Measurements from ENCODE around the gene TMEM108. TPM values are rescaled to one million over a fixed set of nuclear protein-coding genes. Genes with fewer than 3 reads are reported as not detected.

TMEM108 gene
- total and polyA plus RNA-seq, 2 of the 4 experiments (the other 2 are of a cell fraction) = 0.18 to 2.2 TPM

GRCh38 chr3:133246773-133247172 is 208.6 kb downstream of the TMEM108 start:
- no peak overlapping the region for H2BK5ac ChIP-seq (ENCODE audit: low read depth, low read length, poor library complexity, severe bottlenecking)
- no peak overlapping the region for H3K23ac ChIP-seq (ENCODE audit: low read depth, low read length)
- H3K18ac ChIP-seq (ENCODE audit: low read depth, low read length) = no peak overlapping the region
- H3K9me1 ChIP-seq (ENCODE audit: insufficient read depth, low read length) = no peaks in the 10 kb centered on the region
- ChIA-PET CTCF (interaction anchor here (0.6 kb wide), 1 partner anchor 1659 kb away, joined by 8 read pairs; no protein-coding TSS in a partner anchor), POLR2A (ENCODE audit: unreplicated experiment) (no interaction called here)
- H2AFZ ChIP-seq (replicated peaks; ENCODE audit: low read length, poor library complexity) = no peak overlapping the region
- H4K20me1 ChIP-seq (ENCODE audit: insufficient read depth, low read length) = no peaks in the 10 kb centered on the region
- no peak overlapping the region for H4K5ac ChIP-seq (ENCODE audit: low read depth, low read length)
- no peak overlapping the region for H4K8ac ChIP-seq (ENCODE audit: low read depth in 2 of 2, low read length in 2 of 2)
- no peaks in the 10 kb centered on the region for H3K4me1 ChIP-seq (ENCODE audit: control insufficient read depth, insufficient read depth, low read length)
- no TSS peak for BruUV-seq (replicated peaks)
- no peak overlapping the region for H3K4me3 ChIP-seq (ENCODE audit: insufficient read depth, low read depth, low read length)
- no peak overlapping the region for H3K4me2 ChIP-seq (ENCODE audit: low read depth, low read length)
- no peaks in the 10 kb centered on the region for H3K79me1 ChIP-seq (ENCODE audit: low read depth in 1 of 2, low read length in 2 of 2)
- no peak overlapping the region for H3K4ac ChIP-seq (ENCODE audit: low read depth, low read length)
- TF ChIP-seq ELK1 (IDR thresholded peaks at IDR 0.05; ENCODE audit: borderline replicate concordance, low read depth, low read length) = no peak
- TF ChIP-seq FOS (IDR thresholded peaks at IDR 0.05; ENCODE audit: low read depth, low read length) = no peak
- TF ChIP-seq NFE2L2 (IDR thresholded peaks at IDR 0.05; ENCODE audit: low read depth, low read length) = no peak
- TF ChIP-seq SMC3 (IDR thresholded peaks at IDR 0.05; ENCODE audit: low read depth, low read length) = no peak
- no peak for TF ChIP-seq POLR2A (IDR thresholded peaks at IDR 0.05; ENCODE audit: low read depth, low read length)
- no peak for TF ChIP-seq CHD1 (IDR thresholded peaks at IDR 0.05; ENCODE audit: low read depth, low read length)
- TF ChIP-seq MAFK (IDR thresholded peaks at IDR 0.05; ENCODE audit: low read depth, low read length) = no peak
- TF ChIP-seq USF2 (IDR thresholded peaks at IDR 0.05; ENCODE audit: low read depth, low read length) = no peak
- no peak for TF ChIP-seq RCOR1 (IDR thresholded peaks at IDR 0.05; ENCODE audit: insufficient replicate concordance, low read length)
- TF ChIP-seq CEBPB (IDR thresholded peaks at IDR 0.05; ENCODE audit: low read depth, low read length) = no peak
- TF ChIP-seq MXI1 (IDR thresholded peaks at IDR 0.05; ENCODE audit: borderline replicate concordance, low read depth, low read length) = no peak
- no peak for TF ChIP-seq CTCF (conservative IDR thresholded peaks at IDR 0.05; ENCODE audit: low read depth, low read length)
- no peak for TF ChIP-seq MAZ (IDR thresholded peaks at IDR 0.05; ENCODE audit: borderline replicate concordance, low read depth, low read length)
- no peak for TF ChIP-seq RAD21 (IDR thresholded peaks at IDR 0.05; ENCODE audit: low read length)
- TF ChIP-seq RFX5 (IDR thresholded peaks at IDR 0.05; ENCODE audit: low read depth, low read length) = no peak
- TF ChIP-seq BHLHE40 (IDR thresholded peaks at IDR 0.05; ENCODE audit: low read depth, low read length) = no peak
- H2BK120ac ChIP-seq (ENCODE audit: low read depth, low read length) = no peak overlapping the region
- in situ Hi-C loops (cut with MboI; ENCODE audit: low sequenced_read_pairs) = no loop called here
- H3K9ac ChIP-seq (ENCODE audit: low read depth, low read length) = no peak overlapping the region
- dilution Hi-C loops (cut with HindIII; ENCODE audit: low sequenced_read_pairs, unreplicated experiment) = no loop called here
- intact Hi-C loops (cut with micrococcal nuclease) = no loop called here
- no peak overlapping the region for H3K27ac ChIP-seq (ENCODE audit: insufficient read depth, low read length)
- DNase-seq (no peak), ATAC-seq (ENCODE audit: low read depth) (no peak)
- H3K9me3 ChIP-seq (ENCODE audit: control insufficient read depth, insufficient read depth, low read length) = no peaks in the 10 kb centered on the region
- H2BK20ac ChIP-seq (ENCODE audit: low read depth, low read length) = no peak overlapping the region
- H3K27me3 ChIP-seq (ENCODE audit: control insufficient read depth, insufficient read depth, low read length) = no peaks in the 10 kb centered on the region; the same call in 1 of the 2 replicates
- no peak overlapping the region for H3K56ac ChIP-seq (ENCODE audit: extremely low read depth, insufficient read depth, low read length)
- no peak overlapping the region for H2AK9ac ChIP-seq (replicated peaks; ENCODE audit: low read depth, low read length, poor library complexity)
- no peak overlapping the region for H4K91ac ChIP-seq (ENCODE audit: insufficient read depth, low read depth, low read length)
- no peak overlapping the region for H3K14ac ChIP-seq (replicated peaks; ENCODE audit: low read depth, low read length)
- H2AK5ac ChIP-seq (ENCODE audit: low read depth, low read length) = no peak overlapping the region
- H2BK15ac ChIP-seq (ENCODE audit: low read depth, low read length) = no peak overlapping the region
- H3K36me3 ChIP-seq (ENCODE audit: control insufficient read depth, insufficient read depth, low read length) = no peaks in the 10 kb centered on the region
